ENCODE measurements around the gene PHF19. TPM values are rescaled to one million over a fixed set of nuclear protein-coding genes. Genes with fewer than 3 reads are reported as not detected.
A peak's percentile ranks its signal among the peaks of the same experiment; 100 is the strongest.

Gene PHF19
- total and polyA plus RNA-seq, 3 experiments from 2014 or later: 8.3 to 214 (median 206) TPM

GRCh38 chr9:120921661-120922181 lies 44.7 kb upstream of the PHF19 start:
- Mint-ChIP-seq H3K9me3 (no peaks in the 10 kb centered on the region), H3K4me1 (peaks cover 90 to 98% (median 92%) of the 10 kb centered on the region in 3 donors), H3K27ac (peak overlapping the region; percentile 95 to 100 (median 99)), H3K4me3 (peak overlapping the region; percentile 91 to 99 (median 96)), H3K36me3 (peaks cover 33 to 96% (median 42%) of the 10 kb centered on the region in 3 donors), H3K27me3 (no peaks in the 10 kb centered on the region)
- Histone ChIP-seq H3K4me1 (ENCODE audit: insufficient read depth, low read length) (peaks cover 95% of the 10 kb centered on the region), H3K4me3 (ENCODE audit: low read length) (peak overlapping the region; percentile 42), H3K36me3 (ENCODE audit: insufficient read depth, low read length) (peaks cover 25% of the 10 kb centered on the region), H3K27ac (ENCODE audit: low read depth, low read length) (no peak overlapping the region), H3K27me3 (ENCODE audit: insufficient read depth, low read length, poor library complexity, severe bottlenecking) (no peaks in the 10 kb centered on the region), H3K9me3 (ENCODE audit: low read length) (no peaks in the 10 kb centered on the region)
- CTCF ChIA-PET: interaction anchor here (1.2 to 20.8 kb wide), 6 partner anchors 9 to 50 kb away, joined by 3 to 363 read pairs (median 6); partner anchors contain the start of gene PHF19
- no peak for DNase-seq
- POLR2A ChIA-PET: interaction anchor here (0.6 to 9.3 kb wide), 9 partner anchors 8 to 129 kb away, joined by 3 to 92 read pairs (median 4); partner anchors contain the start of genes FBXW2 and PHF19

GRCh38 chr9:120920806-120921178 lies 43.8 kb upstream of the PHF19 start:
- no peaks in the 10 kb centered on the region for H3K27me3 Mint-ChIP-seq
- Histone ChIP-seq H3K4me3 (ENCODE audit: low read length) (peak overlapping the region; percentile 42), H3K4me1 (ENCODE audit: insufficient read depth, low read length) (peaks cover 98% of the 10 kb centered on the region), H3K27me3 (ENCODE audit: insufficient read depth, low read length, poor library complexity, severe bottlenecking) (no peaks in the 10 kb centered on the region), H3K9me3 (ENCODE audit: low read length) (no peaks in the 10 kb centered on the region), H3K27ac (ENCODE audit: low read depth, low read length) (peak overlapping the region; percentile 29), H3K36me3 (ENCODE audit: insufficient read depth, low read length) (peaks cover 25% of the 10 kb centered on the region)
- DNase-seq: no peak
- H3K9me3 Mint-ChIP-seq: no peaks in the 10 kb centered on the region
- H3K4me1 Mint-ChIP-seq: peaks cover 92 to 98% (median 92%) of the 10 kb centered on the region in 3 donors
- ChIA-PET POLR2A (interaction anchor here (1.1 to 9.3 kb wide), 8 partner anchors 9 to 34 kb away, joined by 4 to 92 read pairs (median 22); no protein-coding TSS in a partner anchor), CTCF (interaction anchor here (1.3 to 20.8 kb wide), 6 partner anchors 9 to 49 kb away, joined by 3 to 363 read pairs (median 6); partner anchors contain the start of gene PHF19)
- H3K4me3 Mint-ChIP-seq: peak overlapping the region; percentile 91 to 99 (median 96)
- peaks cover 40 to 95% (median 51%) of the 10 kb centered on the region in 3 donors for H3K36me3 Mint-ChIP-seq
- H3K27ac Mint-ChIP-seq: peak overlapping the region; percentile 95 to 100 (median 99)

DNA sequence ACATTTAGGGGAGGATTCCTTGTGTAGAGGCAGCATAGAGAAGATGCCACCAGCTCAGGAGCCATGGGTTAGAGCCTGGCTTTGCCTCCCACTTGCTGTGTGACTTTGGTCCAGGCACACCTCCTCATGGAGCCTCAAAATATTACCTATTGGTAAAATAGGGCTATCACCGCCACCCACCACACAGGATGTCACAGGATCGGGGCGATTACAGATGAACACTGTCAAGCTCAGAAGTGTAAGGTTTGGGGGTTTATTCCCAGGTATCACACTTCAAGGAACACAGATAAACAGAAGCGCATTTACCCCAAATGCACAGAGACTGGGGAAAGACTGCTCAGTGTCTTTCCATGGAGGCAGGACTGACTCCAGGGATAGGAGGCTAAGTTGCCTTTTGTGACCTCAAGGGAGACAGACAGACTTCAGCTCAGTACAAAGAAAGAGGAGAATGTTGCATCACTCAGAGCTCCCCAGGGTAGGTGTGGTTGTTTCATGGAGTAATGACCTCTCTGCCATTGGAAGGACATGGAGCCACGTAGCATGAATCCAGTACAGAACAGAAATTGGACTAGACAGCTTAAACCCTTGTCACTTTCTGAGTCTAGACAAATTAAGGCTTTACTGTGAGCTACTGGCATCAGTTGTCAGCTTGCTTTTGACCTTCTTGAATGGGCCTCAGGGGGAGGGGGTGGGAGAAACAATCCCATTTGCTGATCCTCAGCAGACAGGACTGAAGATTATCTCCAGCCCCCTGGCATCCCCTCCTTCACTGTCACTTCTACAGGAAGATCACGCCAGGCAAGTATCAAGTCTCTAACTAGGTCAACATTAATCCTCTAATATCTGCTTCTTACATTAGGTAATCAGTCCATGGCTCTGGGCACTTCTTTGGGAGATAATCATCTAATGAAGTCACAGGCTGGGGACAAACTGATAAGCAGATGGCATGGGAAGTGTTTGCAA lies 43.1 kb upstream of the PHF19 start:
- peak in 4 of 5 donors; percentile 33 to 61 (median 43) for DNase-seq
- Histone ChIP-seq H3K27ac (ENCODE audit: low read depth, low read length) (peak overlapping the region; percentile 29), H3K4me1 (ENCODE audit: insufficient read depth, low read length) (peaks cover 97% of the 10 kb centered on the region), H3K9me3 (ENCODE audit: low read length) (no peaks in the 10 kb centered on the region), H3K27me3 (ENCODE audit: insufficient read depth, low read length, poor library complexity, severe bottlenecking) (no peaks in the 10 kb centered on the region), H3K36me3 (ENCODE audit: insufficient read depth, low read length) (peaks cover 28% of the 10 kb centered on the region), H3K4me3 (ENCODE audit: low read length) (peak overlapping the region; percentile 42)
- Mint-ChIP-seq H3K27ac (peak overlapping the region; percentile 95 to 100 (median 98)), H3K27me3 (no peaks in the 10 kb centered on the region), H3K9me3 (no peaks in the 10 kb centered on the region), H3K4me1 (peaks cover 87 to 99% (median 97%) of the 10 kb centered on the region in 3 donors), H3K36me3 (peaks cover 40 to 91% (median 51%) of the 10 kb centered on the region in 3 donors), H3K4me3 (peak overlapping the region; percentile 91 to 99 (median 96))
- POLR2A ChIA-PET: interaction anchor here (0.6 to 8.7 kb wide), 12 partner anchors 9 to 127 kb away, joined by 4 to 92 read pairs (median 6); partner anchors contain the start of gene FBXW2
- CTCF ChIA-PET: interaction anchor here (0.7 to 20.8 kb wide), 9 partner anchors 9 to 48 kb away, joined by 3 to 363 read pairs (median 5); partner anchors contain the start of gene PHF19

DNA sequence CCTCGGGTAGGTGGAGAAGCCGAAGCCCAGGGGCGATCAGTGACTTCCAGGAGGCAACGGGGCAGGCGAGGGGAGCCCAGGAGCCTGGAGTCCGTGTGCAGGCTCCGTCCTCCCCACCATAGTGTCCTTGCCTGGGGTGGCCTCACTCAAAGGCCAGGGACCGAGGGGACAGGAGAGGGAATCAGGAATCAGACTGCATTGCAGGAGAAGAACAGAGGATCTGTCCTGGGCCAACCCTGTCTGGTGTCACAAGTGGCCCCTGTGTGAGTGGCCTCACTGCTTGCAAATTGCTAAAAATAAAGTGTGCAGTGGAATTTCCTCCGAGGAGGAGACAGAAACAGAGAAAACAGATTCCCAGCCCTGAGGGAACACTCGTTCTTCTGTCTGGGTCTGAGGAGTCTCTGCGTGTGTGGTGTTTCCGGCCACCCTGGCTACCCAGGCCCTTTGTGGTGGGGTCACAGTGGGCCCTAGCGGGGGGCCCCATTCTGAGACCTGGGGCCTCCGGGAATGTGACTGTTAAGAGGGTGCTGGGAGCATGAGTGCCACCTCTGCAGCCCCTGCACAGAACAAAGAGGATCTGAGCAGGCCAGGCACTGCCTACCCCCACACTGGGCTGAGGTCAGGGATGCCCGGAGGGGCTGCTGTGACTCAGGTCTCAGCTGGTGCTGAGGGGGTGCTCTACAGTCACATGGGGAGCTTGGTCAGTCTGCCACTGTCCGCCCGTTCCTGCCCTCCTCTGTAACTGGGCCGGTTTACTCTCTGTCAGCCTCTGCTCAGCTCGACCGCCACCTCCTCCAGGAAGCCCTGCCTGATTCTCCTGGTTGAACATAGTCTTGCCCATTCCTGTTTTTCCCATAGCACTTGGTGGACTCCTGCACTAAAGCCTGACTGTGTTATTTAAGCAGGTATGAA lies 42.2 kb upstream of the PHF19 start:
- Histone ChIP-seq H3K9me3 (ENCODE audit: low read length) (no peaks in the 10 kb centered on the region), H3K4me3 (ENCODE audit: low read length) (peak overlapping the region; percentile 42), H3K36me3 (ENCODE audit: insufficient read depth, low read length) (peaks cover 37% of the 10 kb centered on the region), H3K27ac (ENCODE audit: low read depth, low read length) (no peak overlapping the region), H3K27me3 (ENCODE audit: insufficient read depth, low read length, poor library complexity, severe bottlenecking) (no peaks in the 10 kb centered on the region), H3K4me1 (ENCODE audit: insufficient read depth, low read length) (peaks cover 97% of the 10 kb centered on the region)
- Mint-ChIP-seq H3K4me1 (peaks cover 85 to 100% (median 96%) of the 10 kb centered on the region in 3 donors), H3K4me3 (peak overlapping the region; percentile 91 to 99 (median 96)), H3K9me3 (no peaks in the 10 kb centered on the region), H3K27me3 (no peaks in the 10 kb centered on the region), H3K36me3 (peaks cover 42 to 92% (median 57%) of the 10 kb centered on the region in 3 donors), H3K27ac (peak overlapping the region; percentile 95 to 100 (median 98))
- POLR2A ChIA-PET: interaction anchor here (0.8 to 8.7 kb wide), 11 partner anchors 8 to 126 kb away, joined by 4 to 92 read pairs (median 7); partner anchors contain the start of gene FBXW2
- no peak for DNase-seq
- CTCF ChIA-PET: interaction anchor here (0.7 to 20.8 kb wide), 8 partner anchors 9 to 47 kb away, joined by 3 to 363 read pairs (median 5); partner anchors contain the start of gene PHF19

DNA sequence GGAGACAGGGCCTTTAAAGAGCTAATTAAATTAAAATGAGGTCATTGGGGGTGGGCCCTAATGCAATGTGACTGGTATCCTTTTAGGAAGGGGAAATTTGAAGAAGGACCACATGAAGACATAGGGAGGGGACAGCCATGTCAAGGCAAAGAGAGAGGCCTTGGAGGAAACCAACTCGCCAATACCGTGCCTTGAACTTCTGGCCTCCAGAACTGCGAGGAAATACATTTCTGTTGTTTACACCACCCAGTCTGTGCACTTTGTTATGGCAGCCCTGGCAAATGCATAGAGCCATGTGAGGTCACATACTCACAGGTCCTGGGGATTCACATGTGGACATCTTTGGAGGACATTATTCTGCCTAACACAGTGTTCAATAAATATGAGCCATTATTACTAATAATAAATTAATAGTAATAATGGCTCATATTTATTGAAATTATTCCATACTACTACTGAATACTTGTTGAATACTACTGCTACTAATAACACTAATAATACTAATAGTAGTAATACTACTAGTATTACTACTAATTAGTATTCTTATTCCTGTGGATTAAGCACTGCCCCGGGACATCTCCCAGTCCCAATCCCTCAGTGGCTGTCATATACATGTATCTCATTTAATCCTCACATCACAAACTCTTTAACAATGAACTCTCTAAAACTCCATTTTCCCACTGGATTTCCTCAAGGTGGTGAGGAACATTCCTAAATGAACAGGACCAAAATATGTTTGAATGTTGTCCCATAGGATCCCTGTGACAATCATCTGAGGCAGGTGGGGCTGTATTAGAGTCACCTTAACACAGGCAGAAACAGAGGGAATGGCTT lies 41.2 kb upstream of the PHF19 start:
- Histone ChIP-seq H3K36me3 (ENCODE audit: insufficient read depth, low read length) (peaks cover 48% of the 10 kb centered on the region), H3K27ac (ENCODE audit: low read depth, low read length) (no peak overlapping the region), H3K4me3 (ENCODE audit: low read length) (no peak overlapping the region), H3K27me3 (ENCODE audit: insufficient read depth, low read length, poor library complexity, severe bottlenecking) (no peaks in the 10 kb centered on the region), H3K4me1 (ENCODE audit: insufficient read depth, low read length) (peaks cover 96% of the 10 kb centered on the region), H3K9me3 (ENCODE audit: low read length) (no peaks in the 10 kb centered on the region)
- H3K27me3 Mint-ChIP-seq: no peaks in the 10 kb centered on the region
- peaks cover 43 to 91% (median 49%) of the 10 kb centered on the region in 3 donors for H3K36me3 Mint-ChIP-seq
- peak overlapping the region; percentile 60 to 96 (median 96) for H3K4me3 Mint-ChIP-seq
- no peaks in the 10 kb centered on the region for H3K9me3 Mint-ChIP-seq
- peak overlapping the region; percentile 89 to 100 (median 98) for H3K27ac Mint-ChIP-seq
- ChIA-PET CTCF (interaction anchor here (2.5 to 20.8 kb wide), 4 partner anchors 14 to 46 kb away, joined by 17 to 363 read pairs (median 20); partner anchors contain the start of gene PHF19), POLR2A (interaction anchor here (1.6 to 5.1 kb wide), 7 partner anchors 8 to 45 kb away, joined by 7 to 36 read pairs (median 15); partner anchors contain the start of gene TRAF1)
- no peak for DNase-seq
- H3K4me1 Mint-ChIP-seq: peaks cover 80 to 98% (median 92%) of the 10 kb centered on the region in 3 donors

- DNase-seq: no peak
- ChIA-PET CTCF (interaction anchor here (1.0 to 6.6 kb wide), 10 partner anchors 8 to 64 kb away, joined by 3 to 46 read pairs (median 9); partner anchors contain the start of gene TRAF1), POLR2A (interaction anchor here (1.6 to 2.9 kb wide), 7 partner anchors 9 to 27 kb away, joined by 5 to 30 read pairs (median 11); partner anchors contain the start of gene TRAF1)
- Mint-ChIP-seq H3K4me3 (peak overlapping the region in 6 of 7 donors; percentile 29 to 88 (median 59)), H3K9me3 (no peaks in the 10 kb centered on the region), H3K36me3 (peaks cover 47 to 91% (median 51%) of the 10 kb centered on the region in 3 donors), H3K4me1 (peaks cover 77 to 98% (median 90%) of the 10 kb centered on the region in 3 donors), H3K27ac (peak overlapping the region; percentile 75 to 99 (median 90)), H3K27me3 (no peaks in the 10 kb centered on the region)
- Histone ChIP-seq H3K9me3 (ENCODE audit: low read length) (no peaks in the 10 kb centered on the region), H3K36me3 (ENCODE audit: insufficient read depth, low read length) (peaks cover 51% of the 10 kb centered on the region), H3K4me1 (ENCODE audit: insufficient read depth, low read length) (peaks cover 87% of the 10 kb centered on the region), H3K4me3 (ENCODE audit: low read length) (no peak overlapping the region), H3K27ac (ENCODE audit: low read depth, low read length) (no peak overlapping the region), H3K27me3 (ENCODE audit: insufficient read depth, low read length, poor library complexity, severe bottlenecking) (no peaks in the 10 kb centered on the region)
These were observed 40.2 kb upstream of the PHF19 start for GRCh38 chr9:120916991-120917880.
